ENCODE results near the gene PXYLP1.

DNA sequence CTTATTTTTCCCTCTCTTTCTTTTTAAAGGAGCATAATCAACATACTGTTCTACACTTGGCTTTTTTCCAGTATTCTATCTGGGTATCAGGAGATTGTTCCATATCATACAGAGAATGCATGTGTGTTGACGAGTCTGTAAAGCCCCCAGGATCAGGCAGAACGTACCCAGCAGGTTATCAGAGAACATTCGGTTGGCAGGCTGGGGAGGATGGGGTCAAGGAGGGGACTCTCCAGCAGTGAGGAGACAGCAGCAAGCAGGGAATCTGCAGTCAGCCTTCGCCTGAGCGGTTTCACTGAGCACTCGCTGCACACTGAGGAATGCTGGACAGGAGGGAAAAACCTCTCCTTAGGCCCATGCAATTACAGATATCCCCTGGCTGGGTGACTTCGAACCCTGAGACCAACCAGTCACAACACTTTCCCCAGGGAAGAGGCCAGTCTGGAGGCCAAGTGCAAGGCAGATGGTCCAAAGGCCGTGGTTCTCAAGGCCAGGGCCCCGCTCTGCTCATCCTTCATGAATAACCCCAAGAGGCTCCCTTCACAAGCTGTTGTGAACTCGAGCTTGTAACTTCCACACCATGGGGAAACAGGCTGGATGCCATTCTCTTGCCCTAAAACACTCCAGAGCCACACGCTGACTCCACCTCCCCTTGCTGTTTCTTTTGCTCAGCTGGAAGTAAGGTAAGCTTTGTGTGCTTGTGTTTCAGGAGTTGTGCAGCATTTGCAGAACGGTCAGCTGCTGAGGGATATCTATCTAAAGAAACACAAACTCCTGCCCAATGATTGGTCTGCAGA lies 60.1 kb downstream of the PXYLP1 start:
- TF ChIP-seq, protein P1, sequence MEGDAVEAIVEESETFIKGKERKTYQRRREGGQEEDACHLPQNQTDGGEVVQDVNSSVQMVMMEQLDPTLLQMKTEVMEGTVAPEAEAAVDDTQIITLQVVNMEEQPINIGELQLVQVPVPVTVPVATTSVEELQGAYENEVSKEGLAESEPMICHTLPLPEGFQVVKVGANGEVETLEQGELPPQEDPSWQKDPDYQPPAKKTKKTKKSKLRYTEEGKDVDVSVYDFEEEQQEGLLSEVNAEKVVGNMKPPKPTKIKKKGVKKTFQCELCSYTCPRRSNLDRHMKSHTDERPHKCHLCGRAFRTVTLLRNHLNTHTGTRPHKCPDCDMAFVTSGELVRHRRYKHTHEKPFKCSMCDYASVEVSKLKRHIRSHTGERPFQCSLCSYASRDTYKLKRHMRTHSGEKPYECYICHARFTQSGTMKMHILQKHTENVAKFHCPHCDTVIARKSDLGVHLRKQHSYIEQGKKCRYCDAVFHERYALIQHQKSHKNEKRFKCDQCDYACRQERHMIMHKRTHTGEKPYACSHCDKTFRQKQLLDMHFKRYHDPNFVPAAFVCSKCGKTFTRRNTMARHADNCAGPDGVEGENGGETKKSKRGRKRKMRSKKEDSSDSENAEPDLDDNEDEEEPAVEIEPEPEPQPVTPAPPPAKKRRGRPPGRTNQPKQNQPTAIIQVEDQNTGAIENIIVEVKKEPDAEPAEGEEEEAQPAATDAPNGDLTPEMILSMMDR (IDR thresholded peaks at IDR 0.05; ENCODE audit: poor library complexity, severe bottlenecking): no peak
- TF ChIP-seq TAF1 (IDR thresholded peaks at IDR 0.05; ENCODE audit: low read depth) (no peak), EZH2 (IDR thresholded peaks at IDR 0.05; ENCODE audit: borderline replicate concordance, insufficient read depth, low read length, poor library complexity, severe bottlenecking) (no peak)
- TF ChIP-seq, protein P2, sequence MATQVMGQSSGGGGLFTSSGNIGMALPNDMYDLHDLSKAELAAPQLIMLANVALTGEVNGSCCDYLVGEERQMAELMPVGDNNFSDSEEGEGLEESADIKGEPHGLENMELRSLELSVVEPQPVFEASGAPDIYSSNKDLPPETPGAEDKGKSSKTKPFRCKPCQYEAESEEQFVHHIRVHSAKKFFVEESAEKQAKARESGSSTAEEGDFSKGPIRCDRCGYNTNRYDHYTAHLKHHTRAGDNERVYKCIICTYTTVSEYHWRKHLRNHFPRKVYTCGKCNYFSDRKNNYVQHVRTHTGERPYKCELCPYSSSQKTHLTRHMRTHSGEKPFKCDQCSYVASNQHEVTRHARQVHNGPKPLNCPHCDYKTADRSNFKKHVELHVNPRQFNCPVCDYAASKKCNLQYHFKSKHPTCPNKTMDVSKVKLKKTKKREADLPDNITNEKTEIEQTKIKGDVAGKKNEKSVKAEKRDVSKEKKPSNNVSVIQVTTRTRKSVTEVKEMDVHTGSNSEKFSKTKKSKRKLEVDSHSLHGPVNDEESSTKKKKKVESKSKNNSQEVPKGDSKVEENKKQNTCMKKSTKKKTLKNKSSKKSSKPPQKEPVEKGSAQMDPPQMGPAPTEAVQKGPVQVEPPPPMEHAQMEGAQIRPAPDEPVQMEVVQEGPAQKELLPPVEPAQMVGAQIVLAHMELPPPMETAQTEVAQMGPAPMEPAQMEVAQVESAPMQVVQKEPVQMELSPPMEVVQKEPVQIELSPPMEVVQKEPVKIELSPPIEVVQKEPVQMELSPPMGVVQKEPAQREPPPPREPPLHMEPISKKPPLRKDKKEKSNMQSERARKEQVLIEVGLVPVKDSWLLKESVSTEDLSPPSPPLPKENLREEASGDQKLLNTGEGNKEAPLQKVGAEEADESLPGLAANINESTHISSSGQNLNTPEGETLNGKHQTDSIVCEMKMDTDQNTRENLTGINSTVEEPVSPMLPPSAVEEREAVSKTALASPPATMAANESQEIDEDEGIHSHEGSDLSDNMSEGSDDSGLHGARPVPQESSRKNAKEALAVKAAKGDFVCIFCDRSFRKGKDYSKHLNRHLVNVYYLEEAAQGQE (IDR thresholded peaks at IDR 0.05; ENCODE audit: borderline replicate concordance): no peak

Data from neural cell (in vitro differentiated cells).